GM12801 (cell line): ENCODE measurements around the gene RASSF5.

ENCODE experiments used
- CTCF ChIP-seq: IDR thresholded peaks from one replicate; pipeline ENCODE4 v1.5.1; 2011; ENCODE audit warnings: control low read depth; ENCODE audit not compliant: insufficient read length; ENCODE audit errors: extremely low read depth

Gene RASSF5

GRCh38 chr1:206545351-206545750 is 38.0 kb downstream of the RASSF5 start:
- no peak for TF ChIP-seq CTCF

GRCh38 chr1:206547104-206547503 is 39.8 kb downstream of the RASSF5 start:
- no peak for TF ChIP-seq CTCF

DNA sequence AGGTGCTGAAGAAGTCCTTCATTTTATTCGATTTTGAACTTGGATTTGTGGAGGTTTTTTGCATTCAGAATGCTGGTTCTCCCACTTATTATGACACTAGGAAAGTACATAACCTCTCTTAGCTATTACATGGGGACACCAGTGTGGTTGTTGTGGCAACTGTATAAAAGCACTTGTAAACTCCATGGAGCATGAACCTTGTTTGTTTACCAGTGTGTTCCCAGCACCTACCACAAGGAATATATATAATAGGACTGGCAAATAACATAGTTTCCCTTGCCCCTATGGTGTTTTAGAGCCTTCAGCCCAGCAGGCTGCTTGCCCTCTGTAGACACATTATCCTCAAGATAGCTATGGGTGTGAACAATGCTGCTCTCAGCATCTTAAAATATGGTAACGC is 43.1 kb downstream of the RASSF5 start:
- no peak for TF ChIP-seq CTCF

GRCh38 chr1:206551296-206551985 is 44.1 kb downstream of the RASSF5 start:
- TF ChIP-seq CTCF, result no peak

- TF ChIP-seq CTCF, result no peak
These were observed 44.6 kb downstream of the RASSF5 start for GRCh38 chr1:206551986-206552326.

- no peak for TF ChIP-seq CTCF
These were observed 46.9 kb downstream of the RASSF5 start for GRCh38 chr1:206554211-206554610.

DNA sequence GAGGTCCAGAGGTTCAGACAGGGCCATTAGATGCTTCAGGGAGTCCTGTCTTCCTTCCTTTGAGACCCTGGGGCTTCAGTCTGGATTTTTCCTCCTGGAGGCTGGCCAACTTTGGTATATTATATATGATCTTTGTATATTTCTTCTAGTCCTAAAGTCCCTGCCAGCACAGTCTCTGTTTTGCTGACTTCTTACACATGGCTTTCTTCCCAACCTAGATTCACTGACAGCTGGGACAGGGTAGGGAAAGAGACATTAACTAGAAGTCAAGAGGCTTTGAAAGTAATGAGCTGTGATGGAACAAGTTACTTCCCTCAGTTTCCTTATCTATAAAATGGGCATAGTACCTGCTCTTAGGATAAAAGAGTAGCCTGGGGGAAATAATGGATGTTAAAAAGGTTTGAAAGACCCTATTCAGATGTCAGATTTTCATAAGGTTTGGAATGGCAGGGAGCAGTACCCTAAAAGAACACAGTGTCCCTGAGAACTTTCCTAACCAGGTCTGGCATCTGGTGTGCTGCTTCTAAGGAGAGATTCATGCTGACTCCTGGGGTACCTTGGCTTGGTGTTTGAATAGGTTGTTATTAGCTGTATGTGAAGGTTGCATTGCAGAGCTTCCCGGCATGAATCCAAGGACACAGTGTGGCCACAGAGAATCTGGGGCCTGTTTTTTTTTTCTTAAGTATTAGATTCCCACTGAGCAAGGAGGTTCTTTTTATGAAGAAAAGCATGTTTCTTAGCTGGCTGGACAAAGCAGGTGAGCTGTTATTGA is 47.6 kb downstream of the RASSF5 start:
- no peak for TF ChIP-seq CTCF
